ENCODE data around the gene CLEC4A.
"Not testable (repeated sequence)": the region's sequence is repeated elsewhere in the genome, so short reads cannot be mapped to it uniquely, and the experiment has no call there.

The CLEC4A gene

GRCh38 chr12:8123124-8123912 is at the start of gene CLEC4A:
Gene CLEC4A, plus strand, starts transcription at chr12:8123617. Its CDS starts 262 bp downstream, at chr12:8123879.
- no peak for DNase-seq

GRCh38 chr12:8075935-8076334 is 47.5 kb upstream of the CLEC4A start:
- no peak for DNase-seq

- DNase-seq, result no peak
Measured at GRCh38 chr12:8076366-8076765, 47.1 kb upstream of the CLEC4A start.

GRCh38 chr12:8077207-8077606 is 46.2 kb upstream of the CLEC4A start:
- DNase-seq, result no peak

- peak; percentile 59 for DNase-seq
Measured at GRCh38 chr12:8078398-8078797, 45.0 kb upstream of the CLEC4A start.

- no peak for DNase-seq
Measured at GRCh38 chr12:8078916-8079315, 44.5 kb upstream of the CLEC4A start.

- DNase-seq, result no peak
Measured at GRCh38 chr12:8080120-8080519, 43.3 kb upstream of the CLEC4A start.

- peak; percentile 14 for DNase-seq
Measured at GRCh38 chr12:8081251-8081920, 42.0 kb upstream of the CLEC4A start.

- DNase-seq, result no peak
Measured at GRCh38 chr12:8082808-8083100, 40.7 kb upstream of the CLEC4A start.

GRCh38 chr12:8084351-8084750 is 39.1 kb upstream of the CLEC4A start:
- not testable (repeated sequence) for DNase-seq

- no peak for DNase-seq
Measured at GRCh38 chr12:8087666-8088065, 35.8 kb upstream of the CLEC4A start.

- peak; percentile 46 for DNase-seq
Measured at GRCh38 chr12:8088574-8088973, 34.8 kb upstream of the CLEC4A start.

- DNase-seq, result not testable (repeated sequence)
Measured at GRCh38 chr12:8089277-8089676, 34.1 kb upstream of the CLEC4A start.

- no peak for DNase-seq
Measured at GRCh38 chr12:8089716-8090115, 33.7 kb upstream of the CLEC4A start.

- DNase-seq, result no peak
Measured at GRCh38 chr12:8093291-8093690, 30.1 kb upstream of the CLEC4A start.

- DNase-seq, result no peak
Measured at GRCh38 chr12:8096281-8096915, 27.0 kb upstream of the CLEC4A start.

GRCh38 chr12:8099235-8099634 is 24.2 kb upstream of the CLEC4A start:
- no peak for DNase-seq

GRCh38 chr12:8108808-8109398 is 14.5 kb upstream of the CLEC4A start:
- peak; percentile 80 for DNase-seq

- DNase-seq, result not testable (repeated sequence)
Measured at GRCh38 chr12:8113117-8113516, 10.3 kb upstream of the CLEC4A start.

GRCh38 chr12:8120072-8120713 is 3.2 kb upstream of the CLEC4A start:
- DNase-seq, result no peak

GRCh38 chr12:8127138-8127537 is 3.7 kb downstream of the CLEC4A start:
- DNase-seq, result no peak

GRCh38 chr12:8133636-8134397 is 10.4 kb downstream of the CLEC4A start:
- not testable (repeated sequence) for DNase-seq

Measured in activated gamma-delta T cell treated with Interleukin-2 at 50 U/mL for 16 hours (primary cell).